Measurements from ENCODE around the gene AJAP1. TPM values are rescaled to one million over a fixed set of nuclear protein-coding genes. Genes with fewer than 3 reads are reported as not detected.
A peak's percentile ranks its signal among the peaks of the same experiment; 100 is the strongest.

Gene AJAP1
- total and polyA plus RNA-seq, 2 donors (not counting 1 experiment from before 2014, with no cell fraction given) = 0.01 TPM; not detected in 1

DNA sequence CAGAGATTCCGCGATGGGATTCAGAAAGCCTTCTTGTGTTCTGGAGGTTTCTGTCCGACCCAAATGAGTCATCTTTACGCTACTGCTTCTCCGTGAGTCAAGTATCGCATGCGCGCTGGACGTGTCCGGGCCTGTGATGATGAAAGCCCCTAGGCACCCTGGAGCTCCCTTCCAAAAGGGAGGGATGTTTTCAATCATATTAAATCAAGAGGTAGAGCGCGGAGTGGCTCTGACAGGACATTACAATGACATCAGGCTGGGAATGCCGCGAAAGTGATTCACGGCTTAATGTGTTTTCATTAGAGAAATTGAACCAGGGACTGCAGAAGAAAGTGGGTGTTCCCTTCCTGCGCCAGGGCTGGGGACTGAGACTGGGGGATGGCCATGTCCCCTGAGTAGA is 48.5 kb downstream of the AJAP1 start:
- Histone ChIP-seq H3K4me3 (replicated peaks in 1 of 4; ENCODE audit: control extremely low read depth in 1 of 4, insufficient read depth in 1 of 4, low read depth in 3 of 4, low read length in 4 of 4) (no peak overlapping the region), H3K9me3 (ENCODE audit: control insufficient read depth, insufficient read depth, low read depth, low read length) (no peaks in the 10 kb centered on the region), H3K27ac (ENCODE audit: insufficient read depth, low read length) (no peak overlapping the region), H2AFZ (ENCODE audit: low read length) (no peak overlapping the region), H3K79me2 (ENCODE audit: control insufficient read depth, insufficient read depth, low read length) (no peaks in the 10 kb centered on the region), H3K4me1 (ENCODE audit: control insufficient read depth, extremely low read depth, insufficient read depth, low read length) (no peaks in the 10 kb centered on the region), H4K20me1 (ENCODE audit: control insufficient read depth, extremely low read depth, insufficient read depth, low read length) (no peaks in the 10 kb centered on the region), H3K27me3 (ENCODE audit: control insufficient read depth, insufficient read depth, low read length) (no peaks in the 10 kb centered on the region), H3K4me2 (ENCODE audit: extremely low read depth, insufficient read depth, low read length) (no peak overlapping the region), H3K36me3 (ENCODE audit: control insufficient read depth, insufficient read depth, low read length) (no peaks in the 10 kb centered on the region), H3K9ac (ENCODE audit: insufficient read depth, low read length) (no peak overlapping the region)
- no peak for TF ChIP-seq EZH2 (IDR thresholded peaks at IDR 0.05; ENCODE audit: low read length, missing control alignments)
- TF ChIP-seq, protein P1, sequence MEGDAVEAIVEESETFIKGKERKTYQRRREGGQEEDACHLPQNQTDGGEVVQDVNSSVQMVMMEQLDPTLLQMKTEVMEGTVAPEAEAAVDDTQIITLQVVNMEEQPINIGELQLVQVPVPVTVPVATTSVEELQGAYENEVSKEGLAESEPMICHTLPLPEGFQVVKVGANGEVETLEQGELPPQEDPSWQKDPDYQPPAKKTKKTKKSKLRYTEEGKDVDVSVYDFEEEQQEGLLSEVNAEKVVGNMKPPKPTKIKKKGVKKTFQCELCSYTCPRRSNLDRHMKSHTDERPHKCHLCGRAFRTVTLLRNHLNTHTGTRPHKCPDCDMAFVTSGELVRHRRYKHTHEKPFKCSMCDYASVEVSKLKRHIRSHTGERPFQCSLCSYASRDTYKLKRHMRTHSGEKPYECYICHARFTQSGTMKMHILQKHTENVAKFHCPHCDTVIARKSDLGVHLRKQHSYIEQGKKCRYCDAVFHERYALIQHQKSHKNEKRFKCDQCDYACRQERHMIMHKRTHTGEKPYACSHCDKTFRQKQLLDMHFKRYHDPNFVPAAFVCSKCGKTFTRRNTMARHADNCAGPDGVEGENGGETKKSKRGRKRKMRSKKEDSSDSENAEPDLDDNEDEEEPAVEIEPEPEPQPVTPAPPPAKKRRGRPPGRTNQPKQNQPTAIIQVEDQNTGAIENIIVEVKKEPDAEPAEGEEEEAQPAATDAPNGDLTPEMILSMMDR (conservative IDR thresholded peaks at IDR 0.05 in 1 of 2, IDR thresholded peaks at IDR 0.05 in 1 of 2; ENCODE audit: low read depth in 1 of 2, low read length in 2 of 2) = no peak
- DNase-seq (ENCODE audit: low read depth in 2 of 2) = peak in 1 of 2 donors; percentile 56

DNA sequence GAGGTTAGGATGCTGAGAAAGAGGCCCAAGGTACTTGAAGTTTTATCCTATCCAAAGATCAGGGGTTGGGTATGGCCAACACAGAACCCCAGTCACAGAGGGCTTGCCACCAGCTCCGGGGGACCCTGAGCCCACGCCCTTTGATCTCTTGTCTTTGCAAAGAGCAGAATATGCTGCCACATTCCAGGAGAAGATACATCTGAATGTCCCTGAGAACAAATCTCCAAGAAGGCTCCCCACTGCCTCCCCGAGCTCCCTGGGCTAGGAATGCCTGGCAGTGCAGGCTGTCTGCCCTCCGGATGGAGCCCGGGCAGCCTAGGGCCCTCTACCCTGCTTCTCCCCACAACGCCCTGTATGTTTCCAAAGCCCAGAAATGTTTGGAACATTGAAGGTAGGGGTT is 49.2 kb downstream of the AJAP1 start:
- no peaks in the 10 kb centered on the region for H4K20me1 ChIP-seq (ENCODE audit: control insufficient read depth, extremely low read depth, insufficient read depth, low read length)
- no peaks in the 10 kb centered on the region for H3K9me3 ChIP-seq (ENCODE audit: control insufficient read depth, insufficient read depth, low read depth, low read length)
- H3K9ac ChIP-seq (ENCODE audit: insufficient read depth, low read length) = no peak overlapping the region
- no peaks in the 10 kb centered on the region for H3K4me1 ChIP-seq (ENCODE audit: control insufficient read depth, extremely low read depth, insufficient read depth, low read length)
- no peaks in the 10 kb centered on the region for H3K36me3 ChIP-seq (ENCODE audit: control insufficient read depth, insufficient read depth, low read length)
- no peak overlapping the region for H3K27ac ChIP-seq (ENCODE audit: insufficient read depth, low read length)
- TF ChIP-seq, protein P1 (conservative IDR thresholded peaks at IDR 0.05 in 1 of 2, IDR thresholded peaks at IDR 0.05 in 1 of 2; ENCODE audit: low read depth in 1 of 2, low read length in 2 of 2) = no peak
- TF ChIP-seq EZH2 (IDR thresholded peaks at IDR 0.05; ENCODE audit: low read length, missing control alignments) = no peak
- H3K27me3 ChIP-seq (ENCODE audit: control insufficient read depth, insufficient read depth, low read length) = no peaks in the 10 kb centered on the region
- no peak overlapping the region for H3K4me2 ChIP-seq (ENCODE audit: extremely low read depth, insufficient read depth, low read length)
- no peaks in the 10 kb centered on the region for H3K79me2 ChIP-seq (ENCODE audit: control insufficient read depth, insufficient read depth, low read length)
- H3K4me3 ChIP-seq (replicated peaks in 1 of 4; ENCODE audit: control extremely low read depth in 1 of 4, insufficient read depth in 1 of 4, low read depth in 3 of 4, low read length in 4 of 4) = no peak overlapping the region
- no peak overlapping the region for H2AFZ ChIP-seq (ENCODE audit: low read length)
- no peak for DNase-seq (ENCODE audit: low read depth in 2 of 2)

DNA sequence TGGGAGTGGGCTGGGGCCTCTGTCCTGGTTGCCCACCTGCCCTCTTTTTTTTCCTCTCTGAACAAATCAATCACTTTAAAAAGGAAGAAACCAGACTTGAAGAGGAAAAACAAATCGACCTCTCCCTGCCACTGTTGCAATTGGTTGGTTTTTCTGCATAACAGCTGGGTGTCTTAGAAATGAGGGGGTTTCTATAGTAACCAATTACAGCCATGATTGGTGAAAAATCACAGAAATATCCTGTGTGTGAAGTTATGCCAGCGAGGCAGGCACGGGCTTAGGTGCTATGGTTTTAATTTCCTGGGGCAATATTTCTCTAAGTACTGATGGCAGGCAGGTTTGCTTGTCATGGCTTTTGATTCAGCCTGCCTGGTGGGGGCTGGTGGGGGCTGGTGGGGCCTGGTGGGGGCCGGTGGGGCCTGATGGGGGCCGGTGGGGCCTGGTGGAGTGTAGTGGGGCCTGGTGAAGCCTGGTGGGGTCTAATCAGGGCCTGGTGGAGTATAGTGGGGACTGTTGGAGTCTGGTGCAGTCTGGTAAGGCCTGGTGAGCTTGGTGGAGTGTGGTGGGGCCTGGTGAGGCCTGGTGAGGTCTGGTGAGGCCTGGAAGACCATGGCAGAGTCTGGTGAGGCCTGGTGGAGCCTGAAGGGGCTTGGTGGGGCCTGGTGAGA is 54.6 kb downstream of the AJAP1 start:
- TF ChIP-seq, protein P1 (conservative IDR thresholded peaks at IDR 0.05 in 1 of 2, IDR thresholded peaks at IDR 0.05 in 1 of 2; ENCODE audit: low read depth in 1 of 2, low read length in 2 of 2) = no peak
- TF ChIP-seq EZH2 (IDR thresholded peaks at IDR 0.05; ENCODE audit: low read length, missing control alignments) = no peak
- H3K4me3 ChIP-seq (replicated peaks in 1 of 4; ENCODE audit: control extremely low read depth in 1 of 4, insufficient read depth in 1 of 4, low read depth in 3 of 4, low read length in 4 of 4) = no peak overlapping the region
- no peak overlapping the region for H3K27ac ChIP-seq (ENCODE audit: insufficient read depth, low read length)
- H3K4me1 ChIP-seq (ENCODE audit: control insufficient read depth, extremely low read depth, insufficient read depth, low read length) = no peaks in the 10 kb centered on the region
- H2AFZ ChIP-seq (ENCODE audit: low read length) = no peak overlapping the region
- no peaks in the 10 kb centered on the region for H4K20me1 ChIP-seq (ENCODE audit: control insufficient read depth, extremely low read depth, insufficient read depth, low read length)
- no peak overlapping the region for H3K4me2 ChIP-seq (ENCODE audit: extremely low read depth, insufficient read depth, low read length)
- H3K36me3 ChIP-seq (ENCODE audit: control insufficient read depth, insufficient read depth, low read length) = no peaks in the 10 kb centered on the region
- H3K79me2 ChIP-seq (ENCODE audit: control insufficient read depth, insufficient read depth, low read length) = no peaks in the 10 kb centered on the region
- no peak overlapping the region for H3K9ac ChIP-seq (ENCODE audit: insufficient read depth, low read length)
- no peak for DNase-seq (ENCODE audit: low read depth in 2 of 2)
- no peaks in the 10 kb centered on the region for H3K27me3 ChIP-seq (ENCODE audit: control insufficient read depth, insufficient read depth, low read length)
- no peaks in the 10 kb centered on the region for H3K9me3 ChIP-seq (ENCODE audit: control insufficient read depth, insufficient read depth, low read depth, low read length)

Measured in fibroblast of lung (primary cell).